Ureter (tissue), 1 donor: Measurements from ENCODE around the gene SEC22C. TPM values are rescaled to one million over a fixed set of nuclear protein-coding genes. Genes with fewer than 3 reads are reported as not detected.
"Not testable (repeated sequence)": the region's sequence is repeated elsewhere in the genome, so short reads cannot be mapped to it uniquely, and the experiment has no call there.

Experiments
- DNase-seq: peaks from one replicate; pipeline ENCODE4 v3.0.0-alpha.2; 2020; ENCODE audit warnings: low spot score
- total RNA-seq: library from RNA; stranded (reverse); gene quantifications from one replicate; pipeline ENCODE4 v1.2.4, GENCODE V29; 2023
- donor health status: DM: yes; HTN: yes; CAD: no.

SEC22C gene
- total RNA-seq, 1 donor from 2014 or later: 37.2 TPM

- DNase-seq: no peak
These were observed 413 bp downstream of the SEC22C start for GRCh38 chr3:42581400-42581708.

- DNase-seq: not testable (repeated sequence)
These were observed 2.4 kb downstream of the SEC22C start for GRCh38 chr3:42579346-42579745.

- no peak for DNase-seq
These were observed 3.7 kb downstream of the SEC22C start for GRCh38 chr3:42578054-42578453.

GRCh38 chr3:42575137-42575741 lies 6.5 kb downstream of the SEC22C start:
- no peak for DNase-seq

- DNase-seq: no peak
These were observed 9.5 kb downstream of the SEC22C start for GRCh38 chr3:42572278-42572677.

GRCh38 chr3:42569593-42570142 lies 12.1 kb downstream of the SEC22C start:
- DNase-seq: no peak

GRCh38 chr3:42562047-42562907 lies 19.5 kb downstream of the SEC22C start:
- DNase-seq: no peak

GRCh38 chr3:42557854-42558253 lies 23.9 kb downstream of the SEC22C start:
- DNase-seq: no peak

- not testable (repeated sequence) for DNase-seq
These were observed 24.9 kb downstream of the SEC22C start for GRCh38 chr3:42556817-42557216.

GRCh38 chr3:42556089-42556632 lies 25.6 kb downstream of the SEC22C start:
- no peak for DNase-seq

- DNase-seq: no peak
These were observed 28.9 kb downstream of the SEC22C start for GRCh38 chr3:42552830-42553229.

- no peak for DNase-seq
These were observed 31.5 kb downstream of the SEC22C start for GRCh38 chr3:42550250-42550649.

GRCh38 chr3:42549131-42549530 lies 32.6 kb downstream of the SEC22C start:
- DNase-seq: no peak

- DNase-seq: peak; percentile 76
These were observed 34.3 kb downstream of the SEC22C start for GRCh38 chr3:42547401-42547945.

- DNase-seq: no peak
These were observed 35.0 kb downstream of the SEC22C start for GRCh38 chr3:42546691-42547213.

GRCh38 chr3:42545284-42545900 lies 36.4 kb downstream of the SEC22C start:
- no peak for DNase-seq

- DNase-seq: peak; percentile 67
These were observed 37.1 kb downstream of the SEC22C start for GRCh38 chr3:42544492-42545283.

GRCh38 chr3:42541079-42541478 lies 40.7 kb downstream of the SEC22C start:
- no peak for DNase-seq

GRCh38 chr3:42539871-42540714 lies 41.7 kb downstream of the SEC22C start:
- DNase-seq: peak; percentile 76

GRCh38 chr3:42537350-42537749 lies 44.4 kb downstream of the SEC22C start:
- DNase-seq: no peak
